HG03025 (cell line): ENCODE data around the gene VTN.

ENCODE experiments used
- ATAC-seq: cut with Tn5 transposase; IDR thresholded peaks from one replicate; pipeline ENCODE4 v1.9.1; 2021; ENCODE audit warnings: mild to moderate bottlenecking, moderate library complexity; ENCODE audit not compliant: unreplicated experiment, low FRiP score

The VTN gene

GRCh38 chr17:28396635-28397239, 26.6 kb upstream of the VTN start:
- no peak for ATAC-seq

- no peak for ATAC-seq
Measured at GRCh38 chr17:28395968-28396367, 25.9 kb upstream of the VTN start.

DNA sequence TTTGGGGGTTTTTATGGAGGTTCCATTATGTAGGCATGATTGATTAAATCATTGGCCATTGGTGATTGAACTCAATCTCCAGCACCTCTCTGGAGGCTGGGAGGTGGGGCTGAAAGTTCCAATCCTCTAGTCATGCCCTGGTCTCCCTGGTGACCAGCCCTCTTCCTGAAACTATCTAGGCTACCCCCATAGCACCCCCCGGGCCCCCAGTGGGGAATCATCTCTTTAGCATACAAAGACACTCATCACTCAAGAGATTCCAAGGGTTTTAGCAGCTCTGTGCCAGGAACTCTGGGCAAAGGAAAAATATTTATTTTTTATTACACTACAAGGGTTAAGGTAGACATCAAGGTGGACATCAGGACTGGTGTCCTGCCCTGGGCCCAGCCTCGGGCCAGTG, 25.3 kb upstream of the VTN start:
- ATAC-seq = no peak

DNA sequence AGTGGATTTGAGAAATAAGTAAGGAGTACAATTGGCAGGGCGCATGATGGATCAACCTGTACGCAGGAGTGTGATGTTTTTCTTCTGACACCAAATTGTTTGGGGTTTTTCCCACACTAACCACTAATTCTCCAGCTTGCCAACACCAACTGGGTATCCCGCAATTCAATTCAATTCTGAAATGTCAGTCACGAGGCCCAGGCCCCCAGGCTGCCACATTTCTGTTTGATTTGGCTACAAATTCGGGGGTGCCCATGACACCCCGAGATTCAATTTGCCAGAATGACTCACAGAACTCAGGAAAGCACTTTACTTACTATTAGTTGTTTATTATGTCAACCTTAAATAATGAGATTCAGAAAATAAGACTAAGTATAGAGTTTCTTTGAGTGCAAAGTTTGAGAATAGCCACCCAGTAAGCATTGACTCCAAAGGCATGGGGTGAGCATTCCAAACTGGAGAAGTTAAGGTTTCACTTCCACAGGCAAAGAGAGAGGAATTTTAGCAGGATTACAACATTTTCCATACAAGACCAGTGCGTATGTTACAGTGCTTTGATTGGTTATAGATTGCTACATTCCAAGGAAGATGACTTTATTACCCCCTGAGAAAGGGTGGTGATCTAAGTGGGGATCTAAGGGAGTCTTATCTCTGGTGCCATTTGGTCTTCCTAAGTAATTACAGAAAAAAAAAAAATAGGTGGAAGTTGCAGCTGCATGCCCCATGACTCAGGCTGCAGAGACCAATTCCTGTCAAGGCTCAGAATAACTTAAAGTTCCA, 24.4 kb upstream of the VTN start:
- ATAC-seq = no peak

- ATAC-seq = no peak
Measured at GRCh38 chr17:28392491-28392890, 22.4 kb upstream of the VTN start.

DNA sequence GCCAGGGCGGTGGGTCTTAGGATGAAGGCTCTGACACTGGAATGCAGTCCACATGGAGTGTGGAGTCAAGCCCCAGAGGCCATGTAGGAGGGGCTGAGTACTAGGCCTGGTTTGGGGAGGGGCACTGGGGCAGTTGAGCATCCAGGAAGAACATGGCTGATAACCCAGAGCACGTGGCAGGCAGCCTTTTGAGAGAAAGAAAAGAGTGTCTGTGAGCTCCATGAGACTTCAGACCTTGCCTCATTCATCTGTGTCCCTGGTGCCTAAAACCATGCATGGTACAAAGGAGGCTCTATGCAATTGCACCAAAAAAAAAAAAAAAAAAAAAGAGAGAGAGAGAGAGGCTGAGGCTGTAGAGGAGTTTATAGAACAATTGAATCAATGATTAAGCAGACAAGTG, 21.3 kb upstream of the VTN start:
- ATAC-seq = no peak

DNA sequence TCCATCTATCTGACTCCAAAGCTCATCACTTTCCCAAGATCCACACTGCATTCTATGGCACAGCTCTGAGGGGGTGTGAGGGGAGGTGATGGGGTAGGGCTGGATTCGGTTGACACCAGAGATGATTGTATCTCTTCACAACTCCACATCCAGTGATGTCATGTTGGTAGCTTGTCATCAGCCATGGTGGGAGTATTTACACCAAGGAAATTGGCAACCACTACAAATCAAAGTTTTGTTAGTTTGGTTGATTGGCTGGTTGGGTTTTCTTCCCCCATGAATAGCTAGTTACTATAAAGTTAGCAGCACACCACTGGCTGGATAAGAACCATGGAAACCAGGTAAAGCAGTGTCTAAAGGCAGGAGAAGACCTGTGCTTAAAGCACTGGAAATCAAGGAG, 20.9 kb upstream of the VTN start:
- ATAC-seq = no peak

DNA sequence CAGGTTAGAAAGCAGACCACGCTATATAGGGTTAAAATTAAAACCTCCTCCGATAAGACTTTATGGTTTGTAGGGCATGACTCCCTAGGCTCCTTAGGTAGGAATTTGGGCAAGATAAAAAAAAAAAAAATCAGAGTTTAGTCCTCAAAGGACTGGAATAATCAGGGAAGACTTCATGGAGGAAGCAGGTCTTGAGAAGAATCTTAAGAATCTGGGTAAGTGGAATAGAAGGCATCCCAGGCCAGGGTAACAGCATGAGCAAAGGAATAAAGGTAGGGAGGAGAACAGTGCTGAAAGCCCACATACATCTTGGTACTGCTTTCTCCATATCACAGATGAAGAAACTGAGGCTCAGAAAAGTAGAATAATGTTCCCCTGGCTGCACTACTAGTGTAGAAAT, 20.5 kb upstream of the VTN start:
- no peak for ATAC-seq

GRCh38 chr17:28390141-28390540, 20.0 kb upstream of the VTN start:
- no peak for ATAC-seq

GRCh38 chr17:28388106-28388505, 18.0 kb upstream of the VTN start:
- no peak for ATAC-seq

DNA sequence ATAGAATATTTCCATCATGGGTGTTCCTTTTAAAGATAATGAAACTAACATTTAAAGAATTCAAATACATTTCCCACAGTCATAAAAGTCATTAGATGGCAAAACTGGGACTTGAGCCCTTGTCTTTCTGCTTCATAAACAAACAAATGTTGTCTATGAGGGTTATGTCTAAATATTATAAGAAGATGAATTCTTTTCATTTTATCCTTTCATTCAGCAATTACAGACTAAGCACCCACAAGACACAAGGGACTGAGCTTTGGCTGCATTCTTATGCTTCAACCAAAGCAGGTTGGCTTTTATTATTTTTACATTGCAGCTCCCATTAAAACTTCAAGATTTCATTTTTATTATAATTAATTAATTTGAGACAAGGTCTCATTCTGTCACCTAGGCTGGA, 16.3 kb upstream of the VTN start:
- no peak for ATAC-seq

DNA sequence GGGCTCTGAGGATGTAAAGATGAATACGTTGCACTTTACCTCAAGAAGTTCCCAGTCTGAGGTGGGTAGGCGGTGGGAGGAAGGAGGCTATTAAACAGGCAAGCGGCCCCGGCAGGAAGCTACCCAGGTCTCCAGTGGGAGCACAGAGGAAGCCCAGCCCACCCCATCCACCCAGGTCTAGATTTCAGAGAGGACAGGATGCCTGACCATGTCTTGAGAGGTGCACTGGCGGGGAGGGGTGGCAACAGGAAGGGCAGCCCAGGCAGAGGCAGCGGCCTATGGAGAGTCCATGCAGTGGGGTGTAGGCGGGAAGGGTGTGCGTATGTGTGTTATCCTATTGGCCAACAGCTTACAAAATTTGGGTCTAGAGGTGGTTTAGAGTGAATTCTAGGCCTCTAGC, 15.3 kb upstream of the VTN start:
- no peak for ATAC-seq

DNA sequence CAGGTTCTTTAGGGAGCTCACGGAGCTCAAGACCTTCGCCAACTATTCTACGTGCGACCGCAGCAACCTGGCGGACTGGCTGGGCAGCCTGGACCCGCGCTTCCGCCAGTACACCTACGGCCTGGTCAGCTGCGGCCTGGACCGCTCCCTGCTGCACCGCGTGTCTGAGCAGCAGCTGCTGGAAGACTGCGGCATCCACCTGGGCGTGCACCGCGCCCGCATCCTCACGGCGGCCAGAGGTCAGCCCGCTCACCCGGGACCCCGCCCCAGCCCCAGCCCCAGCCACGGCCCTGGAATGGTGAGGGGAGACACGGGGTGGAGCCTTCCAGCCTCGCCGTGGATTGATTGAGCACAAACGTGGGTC, 14.9 kb upstream of the VTN start:
- no peak for ATAC-seq

- ATAC-seq = no peak
Measured at GRCh38 chr17:28384281-28385036, 14.4 kb upstream of the VTN start.

DNA sequence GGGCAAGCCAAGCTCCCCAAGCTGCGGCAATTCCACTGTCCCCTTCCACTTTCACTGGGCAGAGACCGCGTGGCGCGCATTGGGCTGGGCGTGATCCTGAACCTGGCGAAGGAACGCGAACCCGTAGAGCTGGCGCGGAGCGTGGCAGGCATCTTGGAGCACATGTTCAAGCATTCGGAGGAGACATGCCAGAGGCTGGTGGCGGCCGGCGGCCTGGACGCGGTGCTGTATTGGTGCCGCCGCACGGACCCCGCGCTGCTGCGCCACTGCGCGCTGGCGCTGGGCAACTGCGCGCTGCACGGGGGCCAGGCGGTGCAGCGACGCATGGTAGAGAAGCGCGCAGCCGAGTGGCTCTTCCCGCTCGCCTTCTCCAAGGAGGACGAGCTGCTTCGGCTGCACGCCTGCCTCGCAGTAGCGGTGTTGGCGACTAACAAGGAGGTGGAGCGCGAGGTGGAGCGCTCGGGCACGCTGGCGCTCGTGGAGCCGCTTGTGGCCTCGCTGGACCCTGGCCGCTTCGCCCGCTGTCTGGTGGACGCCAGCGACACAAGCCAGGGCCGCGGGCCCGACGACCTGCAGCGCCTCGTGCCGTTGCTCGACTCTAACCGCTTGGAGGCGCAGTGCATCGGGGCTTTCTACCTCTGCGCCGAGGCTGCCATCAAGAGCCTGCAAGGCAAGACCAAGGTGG, 11.2 kb upstream of the VTN start:
- no peak for ATAC-seq

DNA sequence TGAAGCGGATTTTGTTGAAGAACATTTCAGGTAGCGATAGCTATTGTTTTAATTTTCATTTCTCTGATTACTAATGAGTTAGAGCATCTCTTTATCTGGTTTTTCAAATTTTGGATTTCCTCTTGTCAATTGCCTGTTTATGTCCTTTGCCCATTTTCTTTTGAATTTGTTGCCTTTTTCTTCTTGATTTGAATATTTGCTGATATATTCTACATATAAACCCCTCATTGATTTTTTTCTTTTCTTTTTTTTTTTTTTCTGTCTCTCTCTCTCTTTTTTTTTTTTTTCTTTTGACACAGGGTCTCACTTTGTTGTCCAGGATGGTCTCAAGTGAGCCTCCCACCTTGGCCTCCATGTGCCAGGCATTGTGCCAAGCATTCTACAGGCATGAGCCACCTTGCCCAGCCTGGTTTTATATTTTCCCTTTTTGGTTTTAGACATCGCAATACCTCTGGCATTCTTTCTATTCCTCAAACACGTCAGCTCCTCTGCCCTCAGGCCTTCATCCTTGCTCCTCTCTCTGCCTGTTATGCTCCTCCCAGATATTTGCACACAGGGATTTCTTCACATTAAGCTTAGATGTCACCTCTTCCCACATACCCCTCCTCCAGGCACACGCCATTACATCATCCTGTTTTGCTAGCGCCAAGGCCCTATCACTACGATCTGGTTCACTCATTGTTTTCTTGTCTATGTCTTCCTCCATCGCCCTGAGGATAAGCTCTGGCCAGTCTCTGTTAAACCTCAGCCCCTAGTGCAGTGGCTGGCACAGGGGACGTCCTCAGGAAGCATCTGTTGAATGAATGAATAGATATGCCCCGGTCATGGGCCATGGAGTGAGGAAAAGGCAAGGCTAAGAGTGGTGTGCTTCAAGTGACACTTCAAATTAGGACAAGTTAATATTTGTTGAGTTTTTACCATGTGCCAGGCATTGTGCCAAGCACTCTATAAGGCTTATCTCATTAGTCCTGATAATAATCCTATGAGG, 10.0 kb upstream of the VTN start:
- no peak for ATAC-seq

GRCh38 chr17:28372945-28373274, 2.8 kb upstream of the VTN start:
- ATAC-seq = no peak

DNA sequence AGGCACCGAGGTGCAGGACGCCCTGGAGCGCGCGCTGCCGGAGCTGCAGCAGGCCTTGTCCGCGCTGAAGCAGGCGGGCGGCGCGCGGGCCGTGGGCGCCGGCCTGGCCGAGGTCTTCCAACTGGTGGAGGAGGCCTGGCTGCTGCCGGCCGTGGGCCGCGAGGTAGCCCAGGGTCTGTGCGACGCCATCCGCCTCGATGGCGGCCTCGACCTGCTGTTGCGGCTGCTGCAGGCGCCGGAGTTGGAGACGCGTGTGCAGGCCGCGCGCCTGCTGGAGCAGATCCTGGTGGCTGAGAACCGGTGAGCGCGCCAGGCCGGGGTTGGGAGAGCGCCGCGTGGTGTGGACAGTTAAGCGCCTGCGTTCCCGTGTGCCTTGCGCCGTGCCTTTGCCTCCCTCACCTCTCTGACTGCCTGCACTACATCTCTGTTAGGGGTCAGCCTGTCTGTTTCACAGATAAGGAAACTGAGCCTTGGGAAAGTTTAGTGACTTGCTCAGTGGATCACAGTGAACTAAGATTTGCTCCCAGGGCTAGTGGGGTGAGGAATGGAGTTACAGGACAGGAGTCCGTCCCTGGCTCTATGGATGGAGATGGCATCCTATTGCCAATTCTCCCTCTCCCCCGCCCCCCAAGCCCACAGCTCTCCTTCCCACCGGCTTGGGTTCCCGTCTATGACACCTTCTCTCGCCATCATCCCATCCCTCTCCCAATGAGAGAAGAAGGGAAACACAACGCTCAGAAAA, 2.3 kb upstream of the VTN start:
- ATAC-seq = peak; percentile 10
